Subcutaneous adipose tissue (tissue), 4 donors: ENCODE data around the gene USP34. TPM values are rescaled to one million over a fixed set of nuclear protein-coding genes. Genes with fewer than 3 reads are reported as not detected.

Experiments used
- total RNA-seq, 4 donors: library from RNA; depleted of rRNA; stranded (reverse); fragments of >200 nt; gene quantifications; one replicate each; pipeline ENCODE4 v1.1.0, GENCODE V29; 2016
- TF ChIP-seq, protein P1 (sequence below): fragments of 450-650 bp; IDR thresholded peaks from one replicate; pipeline ENCODE4 v1.5.1; 2016; ENCODE audit warnings: low read depth, mild to moderate bottlenecking, control low read depth, antibody characterized with exemption, moderate library complexity

The USP34 gene
- total RNA-seq, 4 donors from 2014 or later, result 137 to 225 (median 148) TPM

DNA sequence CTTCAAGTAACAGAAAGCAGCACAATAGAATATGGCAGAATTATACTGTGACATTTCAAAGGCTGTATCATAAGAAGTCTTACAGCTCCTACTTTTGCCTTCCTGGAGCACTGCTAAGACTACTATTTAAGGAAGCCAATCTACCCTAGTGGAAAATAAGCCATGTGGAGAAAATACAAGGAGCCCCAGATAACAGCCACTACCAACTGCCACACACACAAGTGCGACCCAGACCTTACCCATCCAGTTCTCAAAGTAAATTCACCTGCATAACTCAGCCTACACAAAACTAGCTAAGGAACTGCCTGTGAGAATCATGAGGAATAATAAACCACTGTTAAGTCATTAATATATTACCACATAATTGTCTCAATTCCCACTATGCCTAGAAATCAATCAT is 66.4 kb downstream of the USP34 start:
- TF ChIP-seq, protein P1, sequence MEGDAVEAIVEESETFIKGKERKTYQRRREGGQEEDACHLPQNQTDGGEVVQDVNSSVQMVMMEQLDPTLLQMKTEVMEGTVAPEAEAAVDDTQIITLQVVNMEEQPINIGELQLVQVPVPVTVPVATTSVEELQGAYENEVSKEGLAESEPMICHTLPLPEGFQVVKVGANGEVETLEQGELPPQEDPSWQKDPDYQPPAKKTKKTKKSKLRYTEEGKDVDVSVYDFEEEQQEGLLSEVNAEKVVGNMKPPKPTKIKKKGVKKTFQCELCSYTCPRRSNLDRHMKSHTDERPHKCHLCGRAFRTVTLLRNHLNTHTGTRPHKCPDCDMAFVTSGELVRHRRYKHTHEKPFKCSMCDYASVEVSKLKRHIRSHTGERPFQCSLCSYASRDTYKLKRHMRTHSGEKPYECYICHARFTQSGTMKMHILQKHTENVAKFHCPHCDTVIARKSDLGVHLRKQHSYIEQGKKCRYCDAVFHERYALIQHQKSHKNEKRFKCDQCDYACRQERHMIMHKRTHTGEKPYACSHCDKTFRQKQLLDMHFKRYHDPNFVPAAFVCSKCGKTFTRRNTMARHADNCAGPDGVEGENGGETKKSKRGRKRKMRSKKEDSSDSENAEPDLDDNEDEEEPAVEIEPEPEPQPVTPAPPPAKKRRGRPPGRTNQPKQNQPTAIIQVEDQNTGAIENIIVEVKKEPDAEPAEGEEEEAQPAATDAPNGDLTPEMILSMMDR, result no peak

DNA sequence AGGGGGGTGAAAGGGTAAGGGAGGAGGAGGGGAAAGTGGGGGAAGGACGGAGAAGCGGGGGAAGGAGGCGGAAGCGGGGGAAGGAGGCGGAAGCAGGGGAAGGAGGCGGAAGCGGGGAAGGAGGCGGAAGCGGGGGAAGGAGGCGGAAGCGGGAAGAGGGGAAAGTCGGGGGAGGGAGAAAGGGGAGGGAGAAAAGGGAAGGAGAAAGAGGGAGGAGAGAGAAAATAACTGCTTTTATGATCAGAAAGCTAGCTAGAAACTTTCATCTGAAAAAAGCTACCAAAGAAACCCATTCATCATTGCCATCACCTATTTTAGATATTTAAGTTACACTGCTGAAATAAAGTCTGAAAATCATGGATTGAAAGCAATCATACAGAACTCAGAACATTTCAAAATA is 72.5 kb downstream of the USP34 start:
- TF ChIP-seq, protein P1, result no peak

GRCh38 chr2:61396005-61396404 is 74.9 kb downstream of the USP34 start:
- TF ChIP-seq, protein P1, result no peak

GRCh38 chr2:61380056-61380881 is 90.6 kb downstream of the USP34 start:
- TF ChIP-seq, protein P1, result no peak

- TF ChIP-seq, protein P1, result no peak
Measured at GRCh38 chr2:61379521-61379920, 91.4 kb downstream of the USP34 start.

GRCh38 chr2:61378281-61378680 is 92.6 kb downstream of the USP34 start:
- TF ChIP-seq, protein P1, result no peak

GRCh38 chr2:61377046-61377445 is 93.8 kb downstream of the USP34 start:
- TF ChIP-seq, protein P1, result no peak
